SU-DHL-6 (cell line): ENCODE data around the gene IQGAP1.

Experiments used
- EZH2phosphoT487 ChIP-seq: fragments of 200-600 bp; sonication (generic), shearing (Covaris generic); conservative IDR thresholded peaks from 2 replicates; pipeline ENCODE4 v1.6.1; 2018; ENCODE audit warnings: mild to moderate bottlenecking, antibody characterized with exemption, low read length, moderate library complexity, mixed read lengths
- TF ChIP-seq, protein P1 (sequence below): fragments of 200-600 bp; sonication (generic); IDR thresholded peaks from one replicate; pipeline ENCODE4 v1.5.1; 2017; ENCODE audit warnings: antibody characterized with exemption, mild to moderate bottlenecking, low read length, moderate library complexity; ENCODE audit not compliant: insufficient read depth, poor library complexity, severe bottlenecking

DNA sequence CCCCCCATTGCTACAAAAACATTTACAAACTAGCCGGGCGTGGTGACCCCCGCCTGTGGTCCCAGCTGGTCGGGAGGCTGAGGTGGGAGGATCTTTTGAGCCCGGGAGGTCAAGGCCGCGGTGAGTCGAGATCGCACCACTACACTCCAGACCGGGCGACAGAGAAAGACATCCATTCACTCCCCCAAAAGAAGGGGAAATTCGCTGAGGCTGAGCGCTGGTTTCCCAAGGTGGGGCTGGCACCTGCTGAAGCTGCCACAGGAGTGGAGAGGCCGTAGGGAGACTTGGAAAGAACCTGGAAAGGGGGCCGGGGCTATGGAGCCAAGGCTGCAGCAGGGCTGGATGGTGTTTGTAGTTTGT, 140.9 kb downstream of the IQGAP1 start:
- TF ChIP-seq, protein P1, sequence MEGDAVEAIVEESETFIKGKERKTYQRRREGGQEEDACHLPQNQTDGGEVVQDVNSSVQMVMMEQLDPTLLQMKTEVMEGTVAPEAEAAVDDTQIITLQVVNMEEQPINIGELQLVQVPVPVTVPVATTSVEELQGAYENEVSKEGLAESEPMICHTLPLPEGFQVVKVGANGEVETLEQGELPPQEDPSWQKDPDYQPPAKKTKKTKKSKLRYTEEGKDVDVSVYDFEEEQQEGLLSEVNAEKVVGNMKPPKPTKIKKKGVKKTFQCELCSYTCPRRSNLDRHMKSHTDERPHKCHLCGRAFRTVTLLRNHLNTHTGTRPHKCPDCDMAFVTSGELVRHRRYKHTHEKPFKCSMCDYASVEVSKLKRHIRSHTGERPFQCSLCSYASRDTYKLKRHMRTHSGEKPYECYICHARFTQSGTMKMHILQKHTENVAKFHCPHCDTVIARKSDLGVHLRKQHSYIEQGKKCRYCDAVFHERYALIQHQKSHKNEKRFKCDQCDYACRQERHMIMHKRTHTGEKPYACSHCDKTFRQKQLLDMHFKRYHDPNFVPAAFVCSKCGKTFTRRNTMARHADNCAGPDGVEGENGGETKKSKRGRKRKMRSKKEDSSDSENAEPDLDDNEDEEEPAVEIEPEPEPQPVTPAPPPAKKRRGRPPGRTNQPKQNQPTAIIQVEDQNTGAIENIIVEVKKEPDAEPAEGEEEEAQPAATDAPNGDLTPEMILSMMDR: no peak
- no peak for TF ChIP-seq EZH2phosphoT487
